H1 (cell line): ENCODE data around the gene SHANK1. TPM values are rescaled to one million over a fixed set of nuclear protein-coding genes. Genes with fewer than 3 reads are reported as not detected.
A peak's percentile ranks its signal among the peaks of the same experiment; 100 is the strongest.

Source experiments
- CHD1 ChIP-seq: IDR thresholded peaks from 2 replicates; pipeline ENCODE4 v1.6.1; 2012; ENCODE audit warnings: low read depth, low read length, improper control_type of control experiment
- CREB1 ChIP-seq: IDR thresholded peaks from 2 replicates; pipeline ENCODE4 v1.6.1; 2012; ENCODE audit warnings: inconsistent platforms
- CTBP2 ChIP-seq: IDR thresholded peaks from 2 replicates; pipeline ENCODE4 v1.7.0; 2011; ENCODE audit warnings: borderline replicate concordance, mild to moderate bottlenecking, moderate library complexity, mixed read lengths, low read length; ENCODE audit not compliant: insufficient read depth, insufficient read length
- FOSL1 ChIP-seq: IDR thresholded peaks from 2 replicates; pipeline ENCODE4 v1.6.1; 2011; ENCODE audit warnings: mild to moderate bottlenecking, low read depth, low read length, moderate library complexity; ENCODE audit not compliant: insufficient read depth
- HDAC2 ChIP-seq, 2 experiments: fragments of 300-600 bp in 1 of 2; sonication (generic) in 1 of 2; IDR thresholded peaks; 2 replicates each; pipeline ENCODE4 v1.6.1; 2011 to 2012; ENCODE audit warnings: low read depth in 2 of 2, low read length in 2 of 2, mild to moderate bottlenecking in 2 of 2, moderate library complexity in 2 of 2, borderline replicate concordance in 1 of 2, inconsistent platforms in 1 of 2
- JUN ChIP-seq: IDR thresholded peaks from 2 replicates; pipeline ENCODE4 v1.6.1; 2011; ENCODE audit warnings: low read depth, mild to moderate bottlenecking, improper control_type of control experiment, low read length
- JUND ChIP-seq: IDR thresholded peaks from 2 replicates; pipeline ENCODE4 v1.6.1; 2011; ENCODE audit warnings: mild to moderate bottlenecking, improper control_type of control experiment, low read length
- KDM4A ChIP-seq: IDR thresholded peaks from one replicate; pipeline ENCODE4 v1.7.1; 2012; ENCODE audit warnings: low read depth, mild to moderate bottlenecking, moderate library complexity, low read length, inconsistent platforms; ENCODE audit not compliant: severe bottlenecking
- POLR2AphosphoS5 ChIP-seq: IDR thresholded peaks from 2 replicates; pipeline ENCODE4 v1.6.1; 2011; ENCODE audit warnings: low read depth, low read length
- POU5F1 ChIP-seq: IDR thresholded peaks from 2 replicates; pipeline ENCODE4 v1.6.1; 2011; ENCODE audit warnings: low read depth, mild to moderate bottlenecking, low read length, moderate library complexity
- RBBP5 ChIP-seq: IDR thresholded peaks from 2 replicates; pipeline ENCODE4 v1.7.1; 2012; ENCODE audit warnings: low read depth, mild to moderate bottlenecking, inconsistent platforms, low read length, moderate library complexity, borderline replicate concordance
- RNF2 ChIP-seq: fragments of 200-900, 300-1000 bp; sonication (generic); IDR thresholded peaks from 2 replicates; pipeline ENCODE4 v1.7.1; 2016; ENCODE audit warnings: borderline replicate concordance, low read depth, mild to moderate bottlenecking, antibody characterized with exemption, low read length; ENCODE audit not compliant: poor library complexity, severe bottlenecking; ENCODE audit errors: missing control alignments
- SAP30 ChIP-seq: fragments of 300-600 bp; sonication (generic); IDR thresholded peaks from 2 replicates; pipeline ENCODE4 v1.7.1; 2012; ENCODE audit warnings: low read length, moderate library complexity, mild to moderate bottlenecking, inconsistent platforms; ENCODE audit not compliant: insufficient read depth, insufficient replicate concordance
- SIN3A ChIP-seq, 2 experiments: IDR thresholded peaks in 1 of 2; conservative IDR thresholded peaks in 1 of 2; 2 replicates each; pipeline ENCODE4 v1.6.1; 2011 to 2012; ENCODE audit warnings: low read length in 2 of 2, improper control_type of control experiment in 1 of 2, low read depth in 1 of 2, mild to moderate bottlenecking in 1 of 2
- SIRT6 ChIP-seq: IDR thresholded peaks from one replicate; pipeline ENCODE4 v1.7.1; 2012; ENCODE audit warnings: low read length, inconsistent platforms
- SP2 ChIP-seq: IDR thresholded peaks from 2 replicates; pipeline ENCODE4 v1.6.1; 2012; ENCODE audit warnings: mild to moderate bottlenecking, low read length, inconsistent platforms
- SP4 ChIP-seq: IDR thresholded peaks from 2 replicates; pipeline ENCODE4 v1.6.1; 2012; ENCODE audit warnings: low read length, inconsistent platforms
- TAF1 ChIP-seq: IDR thresholded peaks from 2 replicates; pipeline ENCODE4 v1.6.1; 2011; ENCODE audit warnings: mild to moderate bottlenecking, low read depth, low read length
- TAF7 ChIP-seq: optimal IDR thresholded peaks from 2 replicates; pipeline ENCODE3; 2011; ENCODE audit warnings: low read depth, mild to moderate bottlenecking, inconsistent platforms, low read length, moderate library complexity, borderline replicate concordance
- TBP ChIP-seq: IDR thresholded peaks from 2 replicates; pipeline ENCODE4 v1.6.1; 2011; ENCODE audit warnings: low read depth, low read length, improper control_type of control experiment
- TEAD4 ChIP-seq: IDR thresholded peaks from 2 replicates; pipeline ENCODE4 v1.6.1; 2012; ENCODE audit warnings: low read depth, low read length, inconsistent platforms, mixed read lengths
- YY1 ChIP-seq: IDR thresholded peaks from 2 replicates; pipeline ENCODE4 v1.6.1; 2011; ENCODE audit warnings: low read depth, mild to moderate bottlenecking, low read length
- ZNF274 ChIP-seq: IDR thresholded peaks from 2 replicates; pipeline ENCODE4 v1.7.0; 2012; ENCODE audit warnings: low read length, borderline replicate concordance; ENCODE audit errors: extremely low read depth
- polyA plus RNA-seq, 7 experiments: library from polyadenylated mRNA; depleted of rRNA in 3 of 7; stranded (reverse) in 5 of 7; unstranded in 2 of 7; fragments of >200 nt in 5 of 7; fragments of 200-250 nt in 2 of 7; gene quantifications; 1 replicate in 5 of 7; 2 replicates in 1 of 7; 4 replicates in 1 of 7; pipeline versions ENCODE4 v1.2.1 to v1.2.3, GENCODE V29; 2011 to 2013; ENCODE audit warnings: missing spikeins in 2 of 7, mixed read lengths in 2 of 7
- total RNA-seq: library from RNA; stranded (reverse); fragmentation: NEBNext Ultra II Directional; extraction: Animal tissue kit (Norgen Biotek cat#: 25700); gene quantifications from 2 replicates; pipeline ENCODE4 v1.2.1, GENCODE V29; 2021
- TF ChIP-seq, protein P1 (sequence below): IDR thresholded peaks from 2 replicates; pipeline ENCODE4 v1.6.1; 2012; ENCODE audit warnings: inconsistent platforms

The SHANK1 gene
- total and polyA plus RNA-seq, 2 of the 8 experiments (the other 6 are each of a cell fraction or from before 2014, with no cell fraction given) = 1.1 to 3.7 TPM

DNA sequence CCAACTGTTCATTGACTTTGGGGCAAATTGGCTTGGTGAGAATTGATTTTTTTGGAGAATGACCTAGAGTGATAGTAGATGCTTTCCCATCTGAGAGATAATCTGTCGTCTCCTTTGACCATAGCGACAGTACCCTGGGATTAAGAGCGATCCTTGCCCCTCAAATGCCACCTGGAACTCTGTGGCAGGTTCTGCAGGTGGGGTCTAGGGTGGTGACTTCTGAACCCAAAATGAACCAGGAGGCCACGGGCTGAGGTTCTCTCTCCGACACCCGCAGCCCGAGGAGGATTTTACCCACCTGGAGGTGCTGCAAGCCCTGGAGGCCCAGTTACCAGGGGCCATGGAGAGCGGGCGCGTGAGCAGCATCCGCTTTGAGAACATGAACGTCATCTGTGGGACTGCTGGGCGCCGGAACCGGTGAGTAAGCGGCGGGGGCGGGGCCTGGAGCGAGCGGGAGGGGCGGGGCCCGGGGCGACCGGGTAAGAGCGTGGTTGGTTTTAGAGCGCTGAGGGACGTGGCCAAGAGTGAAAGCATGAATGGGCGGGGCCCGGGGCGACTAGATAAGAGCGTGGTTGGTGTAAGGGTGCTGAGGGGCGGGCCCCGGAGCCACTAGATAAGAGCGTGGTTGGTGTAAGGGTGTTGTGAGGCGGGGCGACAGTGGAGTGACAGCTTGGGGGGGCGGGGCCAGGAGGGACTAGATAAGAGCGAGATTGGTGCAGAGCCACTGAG is 61.7 kb downstream of the SHANK1 start (continued):
- TF ChIP-seq, protein P1, sequence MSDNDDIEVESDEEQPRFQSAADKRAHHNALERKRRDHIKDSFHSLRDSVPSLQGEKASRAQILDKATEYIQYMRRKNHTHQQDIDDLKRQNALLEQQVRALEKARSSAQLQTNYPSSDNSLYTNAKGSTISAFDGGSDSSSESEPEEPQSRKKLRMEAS = peak; percentile 53; the same call in 1 of the 2 replicates
- TF ChIP-seq SIRT6 (no peak), ZNF274 (no peak), YY1 (peak; percentile 59; the same call in 1 of the 2 replicates), SP4 (peak; percentile 95), SP2 (peak; percentile 44; the same call in 1 of the 2 replicates), RNF2 (no peak), SAP30 (no peak), TEAD4 (no peak), KDM4A (peak; percentile 3), JUN (no peak), POLR2AphosphoS5 (peak; percentile 90; the same call in 1 of the 2 replicates), TAF1 (peak; percentile 87), SIN3A (conservative IDR thresholded peaks at IDR 0.05 in 1 of 2, IDR thresholded peaks at IDR 0.05 in 1 of 2; ENCODE audit: low read depth in 1 of 2, low read length in 2 of 2) (no peak), RBBP5 (no peak), TBP (peak; percentile 77), JUND (peak; percentile 6; the same call in 1 of the 2 replicates), HDAC2 (IDR thresholded peaks at IDR 0.05; ENCODE audit: borderline replicate concordance in 1 of 2, low read depth in 2 of 2, low read length in 2 of 2) (no peak), TAF7 (peak; percentile 70), FOSL1 (no peak), POU5F1 (no peak), CTBP2 (no peak), CHD1 (no peak), CREB1 (peak; percentile 91)
